MM.1S (cell line): ENCODE measurements around the gene OR10J4.

Experiments
- CTCF ChIP-seq: fragments of 300-600 bp; sonication (generic); IDR thresholded peaks from 2 replicates; pipeline ENCODE4 v1.5.1; 2016; ENCODE audit warnings: antibody characterized with exemption, low read length, mixed read lengths
- EZH2 ChIP-seq: fragments of 300-600 bp; sonication (generic); optimal IDR thresholded peaks from 2 replicates; pipeline ENCODE3; 2017; ENCODE audit warnings: low read depth, mild to moderate bottlenecking, antibody characterized with exemption, low read length, mixed read lengths
- EZH2phosphoT487 ChIP-seq: fragments of 300-600 bp; sonication (generic); IDR thresholded peaks from 2 replicates; pipeline ENCODE4 v1.6.1; 2018; ENCODE audit warnings: antibody characterized with exemption, low read length

DNA sequence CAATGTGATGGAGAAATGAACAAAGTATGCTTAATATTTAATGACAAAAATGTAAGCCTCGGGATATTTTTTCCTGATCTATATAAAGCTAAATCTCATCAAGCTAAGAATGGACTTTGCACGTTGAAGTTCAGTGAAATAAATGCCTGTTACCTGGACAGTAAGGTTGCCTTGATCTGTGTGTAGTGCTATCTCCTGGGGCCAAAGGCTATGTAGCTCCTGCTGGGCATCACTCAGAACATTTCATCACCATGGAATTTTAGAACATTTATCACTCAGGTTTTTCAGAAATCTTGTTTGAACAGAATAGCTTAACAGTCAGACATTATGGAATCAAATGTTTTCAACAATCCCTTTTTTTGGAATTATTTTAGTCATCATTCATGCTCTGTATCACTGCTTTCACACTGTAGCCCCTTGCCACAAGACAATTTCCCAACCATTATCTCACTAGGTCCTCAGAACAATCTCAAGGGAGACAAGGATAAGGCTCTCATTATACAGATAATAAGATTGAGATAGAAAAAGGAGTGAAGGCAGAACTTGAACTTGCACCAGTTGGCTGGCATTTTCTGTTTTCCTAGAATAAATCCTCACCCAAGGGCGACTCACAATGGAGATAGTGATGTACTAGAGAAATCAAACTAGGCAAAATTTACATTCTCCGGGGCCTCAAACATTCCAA, 11.2 kb downstream of the OR10J4 start:
- TF ChIP-seq CTCF: no peak
- no peak for TF ChIP-seq EZH2
- no peak for TF ChIP-seq EZH2phosphoT487
